HUES48 (cell line): Measurements from ENCODE around the gene ADCYAP1.
A peak's percentile ranks its signal among the peaks of the same experiment; 100 is the strongest.
"Not testable (repeated sequence)": the region's sequence is repeated elsewhere in the genome, so short reads cannot be mapped to it uniquely, and the experiment has no call there.

Source experiments
- H3K27ac ChIP-seq: one replicate; pipeline ENCODE4 v1.7.0; 2013; ENCODE audit warnings: low read depth, low read length, inconsistent platforms
- H3K27me3 ChIP-seq: 2 replicates; pipeline ENCODE4 v1.6.1; 2013; ENCODE audit warnings: mild to moderate bottlenecking, low read length; ENCODE audit not compliant: control insufficient read depth, insufficient read depth
- H3K36me3 ChIP-seq: 2 replicates; pipeline ENCODE4 v1.6.1; 2013; ENCODE audit warnings: low read length; ENCODE audit not compliant: control insufficient read depth, insufficient read depth
- H3K4me1 ChIP-seq: 2 replicates; pipeline ENCODE4 v1.6.1; 2013; ENCODE audit warnings: mild to moderate bottlenecking, low read length; ENCODE audit not compliant: control insufficient read depth, insufficient read depth
- H3K4me3 ChIP-seq: 2 replicates; pipeline ENCODE4 v1.5.1; 2013; ENCODE audit warnings: mild to moderate bottlenecking, low read depth, low read length
- H3K9ac ChIP-seq: 2 replicates; pipeline ENCODE4 v1.6.1; 2013; ENCODE audit warnings: mild to moderate bottlenecking, low read depth, low read length, moderate library complexity
- H3K9me3 ChIP-seq: 2 replicates; pipeline ENCODE4 v1.6.1; 2013; ENCODE audit warnings: low read length; ENCODE audit not compliant: control insufficient read depth, insufficient read depth

ADCYAP1 gene

GRCh38 chr18:904218-905090 is at the start of gene ADCYAP1:
ADCYAP1 (plus strand) TSS chr18:904871; CDS start chr18:905387, 516 bp downstream.
- Histone ChIP-seq H3K4me1 (peaks cover 33% of the 10 kb centered on the region), H3K27me3 (peaks cover 89% of the 10 kb centered on the region), H3K9me3 (no peaks in the 10 kb centered on the region), H3K27ac (no peak within 1 kb of the TSS), H3K36me3 (no peaks in the 10 kb centered on the region), H3K4me3 (peak within 1 kb of the TSS; percentile 68), H3K9ac (no peak within 1 kb of the TSS)

DNA sequence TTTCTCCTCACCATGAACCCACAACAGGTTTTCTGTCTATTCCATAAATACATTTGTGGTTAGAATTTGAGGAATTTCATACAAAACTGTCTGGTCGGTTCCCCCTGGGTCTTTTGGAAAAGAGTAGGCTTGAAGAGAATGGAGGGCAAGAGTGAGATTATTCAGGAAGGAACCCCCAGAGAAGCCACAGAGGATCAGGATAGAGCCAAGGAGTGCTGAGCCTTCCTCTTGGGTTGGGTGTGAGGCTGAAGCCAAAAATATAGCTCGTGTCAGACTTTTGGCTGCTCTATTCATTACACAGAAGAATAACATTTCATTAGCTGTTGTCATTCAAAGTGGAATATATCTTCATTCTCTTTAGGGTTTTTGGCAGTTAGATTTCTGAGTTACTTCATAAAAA is 46.7 kb upstream of the ADCYAP1 start:
- no peak overlapping the region for H3K27ac ChIP-seq
- H3K27me3 ChIP-seq: no peaks in the 10 kb centered on the region
- peaks cover 6% of the 10 kb centered on the region; the same call in 1 of the 2 replicates for H3K4me1 ChIP-seq
- no peak overlapping the region for H3K9ac ChIP-seq
- no peak overlapping the region for H3K4me3 ChIP-seq
- H3K36me3 ChIP-seq: no peaks in the 10 kb centered on the region
- no peaks in the 10 kb centered on the region for H3K9me3 ChIP-seq

GRCh38 chr18:864872-865273 is 39.8 kb upstream of the ADCYAP1 start:
- no peaks in the 10 kb centered on the region for H3K36me3 ChIP-seq
- no peaks in the 10 kb centered on the region for H3K27me3 ChIP-seq
- peaks cover 6% of the 10 kb centered on the region; the same call in 1 of the 2 replicates for H3K4me1 ChIP-seq
- no peak overlapping the region for H3K9ac ChIP-seq
- H3K27ac ChIP-seq: no peak overlapping the region
- no peaks in the 10 kb centered on the region for H3K9me3 ChIP-seq
- H3K4me3 ChIP-seq: no peak overlapping the region

- H3K27ac ChIP-seq: no peak overlapping the region
- H3K27me3 ChIP-seq: no peaks in the 10 kb centered on the region
These were observed 37.4 kb upstream of the ADCYAP1 start for GRCh38 chr18:867257-867656.

DNA sequence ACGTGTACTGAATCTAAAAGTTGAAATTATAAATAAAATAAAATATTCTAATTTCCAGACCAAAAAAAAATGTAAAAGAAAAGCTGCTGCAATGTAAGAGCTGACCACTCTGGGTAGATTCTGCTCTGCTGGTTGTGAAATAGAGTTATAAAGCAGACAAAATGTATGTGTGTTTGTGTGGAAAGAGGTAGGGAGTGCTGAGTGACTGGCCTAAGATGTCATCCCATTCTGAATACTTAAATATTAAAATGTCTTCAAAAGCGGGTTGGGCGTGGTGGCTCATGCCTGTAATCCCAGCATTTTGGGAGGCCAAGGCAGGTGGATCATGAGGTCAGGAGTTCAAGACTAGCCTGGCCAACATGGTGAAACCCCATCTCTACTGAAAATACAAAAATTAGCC is 31.2 kb upstream of the ADCYAP1 start:
- H3K4me1 ChIP-seq, H3K27me3 ChIP-seq, H3K4me3 ChIP-seq, H3K9me3 ChIP-seq, H3K9ac ChIP-seq, H3K36me3 ChIP-seq, H3K27ac ChIP-seq: not testable (repeated sequence)

More at GRCh38 chr18:867257-867656, 37.4 kb upstream of the ADCYAP1 start:
- H3K4me1 ChIP-seq: no peaks in the 10 kb centered on the region
- no peaks in the 10 kb centered on the region for H3K9me3 ChIP-seq
- H3K36me3 ChIP-seq: no peaks in the 10 kb centered on the region
- no peak overlapping the region for H3K9ac ChIP-seq
- no peak overlapping the region for H3K4me3 ChIP-seq

DNA sequence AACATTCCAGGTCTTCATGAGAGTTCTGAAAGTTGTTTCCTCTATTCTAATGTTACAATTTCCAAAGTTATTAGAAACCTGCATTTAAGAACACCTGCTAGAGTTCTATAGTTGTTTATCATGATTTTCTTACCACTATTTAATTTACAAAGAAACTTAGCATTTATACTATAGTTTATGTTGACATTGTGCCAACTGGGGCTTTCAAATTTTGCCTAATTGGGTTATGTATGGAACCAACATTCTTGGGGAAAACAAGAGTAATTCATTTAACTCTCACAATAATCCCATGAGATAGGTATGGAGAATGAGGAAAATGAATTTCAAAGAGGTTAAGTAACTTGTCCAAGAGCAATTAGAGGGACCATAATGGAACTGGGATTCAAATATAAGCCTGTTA is 28.8 kb upstream of the ADCYAP1 start:
- no peaks in the 10 kb centered on the region for H3K27me3 ChIP-seq
- H3K36me3 ChIP-seq: no peaks in the 10 kb centered on the region
- H3K4me3 ChIP-seq: no peak overlapping the region
- no peak overlapping the region for H3K27ac ChIP-seq
- no peaks in the 10 kb centered on the region for H3K4me1 ChIP-seq
- H3K9ac ChIP-seq: no peak overlapping the region
- H3K9me3 ChIP-seq: no peaks in the 10 kb centered on the region; the same call in 1 of the 2 replicates

GRCh38 chr18:877238-877637 is 27.4 kb upstream of the ADCYAP1 start:
- Histone ChIP-seq H3K27ac (no peak overlapping the region), H3K27me3 (no peaks in the 10 kb centered on the region), H3K4me1 (no peaks in the 10 kb centered on the region), H3K36me3 (no peaks in the 10 kb centered on the region), H3K9me3 (no peaks in the 10 kb centered on the region; the same call in 1 of the 2 replicates), H3K9ac (no peak overlapping the region), H3K4me3 (no peak overlapping the region)

GRCh38 chr18:886076-886475 is 18.6 kb upstream of the ADCYAP1 start:
- no peaks in the 10 kb centered on the region for H3K4me1 ChIP-seq
- no peak overlapping the region for H3K4me3 ChIP-seq
- peaks cover 2% of the 10 kb centered on the region; the same call in 1 of the 2 replicates for H3K27me3 ChIP-seq
- no peak overlapping the region for H3K9ac ChIP-seq
- no peak overlapping the region for H3K27ac ChIP-seq
- H3K9me3 ChIP-seq: no peaks in the 10 kb centered on the region
- no peaks in the 10 kb centered on the region for H3K36me3 ChIP-seq

GRCh38 chr18:887716-888115 is 17.0 kb upstream of the ADCYAP1 start:
- Histone ChIP-seq H3K36me3 (no peaks in the 10 kb centered on the region), H3K27ac (no peak overlapping the region), H3K9me3 (no peaks in the 10 kb centered on the region), H3K27me3 (peaks cover 2% of the 10 kb centered on the region; the same call in 1 of the 2 replicates), H3K9ac (no peak overlapping the region), H3K4me3 (no peak overlapping the region), H3K4me1 (no peaks in the 10 kb centered on the region)

DNA sequence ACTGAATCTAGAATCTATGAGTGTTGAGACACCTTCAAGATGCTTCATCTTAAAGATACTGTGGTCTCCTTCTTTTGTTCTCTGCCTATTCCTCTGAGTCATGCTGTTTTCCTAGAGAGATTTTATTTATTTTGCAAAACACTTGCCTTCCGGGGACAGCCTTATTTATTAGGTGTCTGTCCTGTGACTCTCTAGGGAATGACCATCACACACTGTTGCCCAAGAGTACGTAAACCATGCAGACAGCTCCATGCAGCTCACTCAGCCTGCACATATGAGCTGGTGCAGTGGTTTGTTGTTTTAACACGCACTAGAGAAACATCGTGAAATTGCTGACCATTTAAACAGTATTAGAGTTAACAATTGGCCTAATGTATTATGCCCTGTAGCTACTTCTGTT is 12.4 kb upstream of the ADCYAP1 start:
- H3K4me3 ChIP-seq: no peak overlapping the region
- no peak overlapping the region for H3K9ac ChIP-seq
- H3K36me3 ChIP-seq: no peaks in the 10 kb centered on the region
- no peaks in the 10 kb centered on the region for H3K9me3 ChIP-seq
- H3K27me3 ChIP-seq: no peaks in the 10 kb centered on the region
- no peak overlapping the region for H3K27ac ChIP-seq
- no peaks in the 10 kb centered on the region for H3K4me1 ChIP-seq

- Histone ChIP-seq H3K27me3 (peaks cover 7% of the 10 kb centered on the region), H3K36me3 (no peaks in the 10 kb centered on the region), H3K9me3 (no peaks in the 10 kb centered on the region), H3K9ac (no peak overlapping the region), H3K4me1 (peaks cover 2% of the 10 kb centered on the region; the same call in 1 of the 2 replicates), H3K4me3 (no peak overlapping the region), H3K27ac (no peak overlapping the region)
These were observed 8.4 kb upstream of the ADCYAP1 start for GRCh38 chr18:896315-896714.
